ENCODE results near the gene ZEB1. TPM values are rescaled to one million over a fixed set of nuclear protein-coding genes. Genes with fewer than 3 reads are reported as not detected.

The ZEB1 gene
- total RNA-seq, 1 experiment from 2014 or later, result 31.5 TPM

DNA sequence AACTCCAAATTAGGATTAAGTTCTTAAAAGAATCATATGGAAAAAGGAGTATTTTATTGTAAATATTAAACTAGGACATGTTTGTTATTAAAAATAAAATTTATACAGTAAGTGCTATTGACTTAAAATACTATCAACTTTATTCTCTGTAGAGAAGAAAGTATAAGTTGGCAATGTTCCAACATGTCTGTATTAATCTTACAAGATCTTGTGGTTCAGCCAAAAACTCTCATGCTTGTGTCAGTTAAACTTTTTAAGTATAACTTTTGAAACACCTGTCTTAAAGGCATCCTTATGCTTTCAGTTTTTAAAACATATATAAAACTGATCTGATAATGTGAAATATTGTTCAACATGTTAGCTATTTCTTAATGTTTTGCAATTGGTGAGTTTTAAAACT lies 160.7 kb downstream of the ZEB1 start:
- no peak overlapping the region for H3K27ac ChIP-seq (ENCODE audit: low read length)
- no peaks in the 10 kb centered on the region for H3K36me3 ChIP-seq (ENCODE audit: control insufficient read depth, insufficient read depth, low read length)
- H3K27me3 ChIP-seq (ENCODE audit: control insufficient read depth, insufficient read depth, low read length), result no peaks in the 10 kb centered on the region
- BruUV-seq (replicated peaks), result no TSS peak
- CTCF ChIA-PET, result no interaction called here
- H3K9me3 ChIP-seq (ENCODE audit: control insufficient read depth, insufficient read depth, low read depth, low read length), result peaks cover 3% of the 10 kb centered on the region; the same call in 1 of the 2 replicates
- DNase-seq (ENCODE audit: low read depth, low spot score) (no peak), ATAC-seq (no peak)
- TF ChIP-seq SIN3A (IDR thresholded peaks at IDR 0.05; ENCODE audit: borderline replicate concordance, insufficient read depth, low read depth, low read length) (no peak), CTCF (IDR thresholded peaks at IDR 0.05) (no peak), REST (IDR thresholded peaks at IDR 0.05; ENCODE audit: insufficient read depth in 1 of 2, low read depth in 2 of 2, low read length in 1 of 2) (no peak), POLR2AphosphoS5 (IDR thresholded peaks at IDR 0.05; ENCODE audit: low read depth, low read length) (no peak), TCF7L2 (IDR thresholded peaks at IDR 0.05; ENCODE audit: low read depth, low read length) (no peak)
- POLR2A ChIA-PET, result no interaction called here
- intact Hi-C loops (cut with micrococcal nuclease; ENCODE audit: unreplicated experiment), result no loop called here
- in situ Hi-C loops (cut with HindIII; ENCODE audit: low pct_unique_long_range_greater_than_20kb, low sequenced_read_pairs), result no loop called here
- no peak overlapping the region for H3K4me3 ChIP-seq (ENCODE audit: low read depth in 2 of 2, low read length in 2 of 2)
- no peaks in the 10 kb centered on the region for H3K4me1 ChIP-seq (ENCODE audit: control insufficient read depth, insufficient read depth, low read length)

DNA sequence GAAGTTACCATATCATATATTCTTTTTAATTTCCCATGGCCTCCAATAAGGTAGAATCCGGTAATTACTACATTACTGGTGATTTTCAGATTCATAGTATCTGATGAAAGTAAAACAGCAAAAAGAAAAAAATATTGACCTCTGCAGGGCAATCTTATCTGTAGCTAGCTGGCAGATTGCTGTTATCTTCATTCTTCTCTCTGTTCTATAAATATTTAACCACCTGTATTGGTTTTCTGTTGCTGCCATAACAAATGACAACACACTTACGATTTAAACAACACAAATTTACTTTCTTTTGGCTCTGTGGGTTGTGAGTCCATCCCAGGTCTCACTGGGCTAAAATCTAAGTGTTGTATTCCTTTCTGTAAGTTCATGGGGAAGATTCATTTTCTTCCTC lies 164.5 kb downstream of the ZEB1 start:
- CTCF ChIA-PET, result no interaction called here

More for the DNA sequence above, 164.5 kb downstream of the ZEB1 start:
- H3K4me3 ChIP-seq (ENCODE audit: low read depth in 2 of 2, low read length in 2 of 2), result no peak overlapping the region
- H3K27ac ChIP-seq (ENCODE audit: low read length), result no peak overlapping the region
- H3K27me3 ChIP-seq (ENCODE audit: control insufficient read depth, insufficient read depth, low read length), result no peaks in the 10 kb centered on the region
- no TSS peak for BruUV-seq (replicated peaks)
- DNase-seq (ENCODE audit: low read depth, low spot score) (no peak), ATAC-seq (no peak)
- H3K9me3 ChIP-seq (ENCODE audit: control insufficient read depth, insufficient read depth, low read depth, low read length), result no peaks in the 10 kb centered on the region
- POLR2A ChIA-PET, result no interaction called here
- in situ Hi-C loops (cut with HindIII; ENCODE audit: low pct_unique_long_range_greater_than_20kb, low sequenced_read_pairs), result no loop called here
- intact Hi-C loops (cut with micrococcal nuclease; ENCODE audit: unreplicated experiment), result no loop called here
- no peaks in the 10 kb centered on the region for H3K4me1 ChIP-seq (ENCODE audit: control insufficient read depth, insufficient read depth, low read length)
- TF ChIP-seq TCF7L2 (IDR thresholded peaks at IDR 0.05; ENCODE audit: low read depth, low read length) (no peak), SIN3A (IDR thresholded peaks at IDR 0.05; ENCODE audit: borderline replicate concordance, insufficient read depth, low read depth, low read length) (no peak), REST (IDR thresholded peaks at IDR 0.05; ENCODE audit: insufficient read depth in 1 of 2, low read depth in 2 of 2, low read length in 1 of 2) (no peak), CTCF (IDR thresholded peaks at IDR 0.05) (no peak), POLR2AphosphoS5 (IDR thresholded peaks at IDR 0.05; ENCODE audit: low read depth, low read length) (no peak)
- no peaks in the 10 kb centered on the region for H3K36me3 ChIP-seq (ENCODE audit: control insufficient read depth, insufficient read depth, low read length)
